WTC11 (cell line): ENCODE results near the gene SECISBP2L. TPM values are rescaled to one million over a fixed set of nuclear protein-coding genes. Genes with fewer than 3 reads are reported as not detected.

Experiments used
- ATAC-seq: fragments of 200-7000 bp; cut with Tn5 transposase; 2 replicates; pipeline ENCODE4 v1.10.0; 2021; ENCODE audit warnings: mild to moderate bottlenecking, moderate library complexity
- CTCF ChIA-PET: fragments of 300-600 bp; sonication (Branson Sonifier 250); formaldehyde crosslinking; loops from one replicate; lab custom pipeline; 2021; ENCODE audit warnings: antibody characterized with exemption; lab: Charles Lee
- POLR2A ChIA-PET: fragments of 350-600 bp; sonication (Branson Sonifier 250); formaldehyde crosslinking; loops from one replicate; lab custom pipeline; 2021; ENCODE audit warnings: antibody characterized with exemption; lab: Charles Lee
- DNase-seq: peaks from one replicate; pipeline ENCODE4 v3.0.0; 2021; ENCODE audit warnings: low spot score
- H3K27ac Mint-ChIP-seq: 2 replicates; pipeline ENCODE4 v1.8.0; 2021; ENCODE audit warnings: mixed read lengths
- H3K27me3 Mint-ChIP-seq: 2 replicates; pipeline ENCODE4 v1.8.0; 2021; ENCODE audit warnings: low read depth, mild to moderate bottlenecking, moderate library complexity, mixed read lengths
- H3K36me3 Mint-ChIP-seq: 2 replicates; pipeline ENCODE4 v1.8.0; 2021; ENCODE audit warnings: mixed read lengths
- H3K4me1 Mint-ChIP-seq: 2 replicates; pipeline ENCODE4 v1.8.0; 2022; ENCODE audit warnings: mixed read lengths
- H3K4me3 Mint-ChIP-seq: 2 replicates; pipeline ENCODE4 v1.8.0; 2021; ENCODE audit warnings: mild to moderate bottlenecking, moderate library complexity, mixed read lengths
- H3K9me3 Mint-ChIP-seq: 2 replicates; pipeline ENCODE4 v1.8.0; 2021; ENCODE audit warnings: mixed read lengths
- ATF2 ChIP-seq: sonication (generic); formaldehyde crosslinking; IDR thresholded peaks from 2 replicates; pipeline ENCODE4 v1.8.1; 2022; ENCODE audit warnings: low read depth, missing genetic modification reagents, borderline replicate concordance
- CBFB ChIP-seq: sonication (generic); formaldehyde crosslinking; IDR thresholded peaks from 2 replicates; pipeline ENCODE4 v1.8.1; 2022; ENCODE audit warnings: mild to moderate bottlenecking, low read depth, missing genetic modification reagents
- CREB1 ChIP-seq: sonication (generic); formaldehyde crosslinking; IDR thresholded peaks from 2 replicates; pipeline ENCODE4 v1.8.0; 2023; ENCODE audit warnings: mild to moderate bottlenecking, missing genetic modification reagents
- FOXJ3 ChIP-seq: sonication (generic); formaldehyde crosslinking; IDR thresholded peaks from 2 replicates; pipeline ENCODE4 v1.9.0; 2021; ENCODE audit warnings: missing genetic modification reagents, mild to moderate bottlenecking, borderline replicate concordance
- HMGXB4 ChIP-seq: sonication (generic); formaldehyde crosslinking; IDR thresholded peaks from 2 replicates; pipeline ENCODE4 v1.8.1; 2023; ENCODE audit warnings: mild to moderate bottlenecking, moderate library complexity, missing genetic modification reagents
- KAT7 ChIP-seq: sonication (generic); formaldehyde crosslinking; IDR thresholded peaks from 2 replicates; pipeline ENCODE4 v1.8.1; 2023; ENCODE audit warnings: missing genetic modification reagents, mild to moderate bottlenecking, borderline replicate concordance
- NR1H2 ChIP-seq: sonication (generic); formaldehyde crosslinking; IDR thresholded peaks from 2 replicates; pipeline ENCODE4 v1.9.0; 2021; ENCODE audit warnings: mild to moderate bottlenecking, moderate library complexity, missing genetic modification reagents
- NR2C2 ChIP-seq: sonication (generic); formaldehyde crosslinking; IDR thresholded peaks from 2 replicates; pipeline ENCODE4 v1.8.0; 2022; ENCODE audit warnings: mild to moderate bottlenecking, missing genetic modification reagents
- SMAD3 ChIP-seq: sonication (generic); formaldehyde crosslinking; IDR thresholded peaks from 2 replicates; pipeline ENCODE4 v1.8.0; 2022; ENCODE audit warnings: missing genetic modification reagents, mild to moderate bottlenecking, borderline replicate concordance
- SMAD4 ChIP-seq: sonication (generic); formaldehyde crosslinking; IDR thresholded peaks from 2 replicates; pipeline ENCODE4 v1.8.0; 2022; ENCODE audit warnings: mild to moderate bottlenecking, missing genetic modification reagents
- STAT6 ChIP-seq: sonication (generic); formaldehyde crosslinking; conservative IDR thresholded peaks from 2 replicates; pipeline ENCODE4 v1.8.1; 2023; ENCODE audit warnings: mild to moderate bottlenecking, low read depth, missing genetic modification reagents, moderate library complexity
- ZNF219 ChIP-seq: sonication (generic); formaldehyde crosslinking; IDR thresholded peaks from 2 replicates; pipeline ENCODE4 v1.8.0; 2023; ENCODE audit warnings: missing genetic modification reagents, mild to moderate bottlenecking, borderline replicate concordance
- ZNF396 ChIP-seq: fragments of 250-450 bp; sonication (Bioruptor Pico); IDR thresholded peaks from 2 replicates; pipeline ENCODE4 v1.8.0; 2021; ENCODE audit warnings: mild to moderate bottlenecking, moderate library complexity, borderline replicate concordance
- total RNA-seq: library from RNA; stranded (reverse); gene quantifications from 3 replicates; pipeline ENCODE4 v1.2.3, GENCODE V29; 2021
- TF ChIP-seq, protein P1 (sequence below): sonication (generic); formaldehyde crosslinking; IDR thresholded peaks from 2 replicates; pipeline ENCODE4 v1.8.1; 2022; ENCODE audit warnings: low read depth, mild to moderate bottlenecking, moderate library complexity, missing genetic modification reagents, borderline replicate concordance
- TF ChIP-seq, protein P2 (sequence below): fragments of 250-450 bp; sonication (Bioruptor Pico); IDR thresholded peaks from 2 replicates; pipeline ENCODE4 v2.1.2; 2022; ENCODE audit warnings: mild to moderate bottlenecking, moderate library complexity

Gene SECISBP2L
- total RNA-seq, 1 experiment from 2014 or later, result 30.4 TPM

GRCh38 chr15:49041426-49041825 lies 4.8 kb downstream of the SECISBP2L start:
- CTCF ChIA-PET, result no interaction called here
- Mint-ChIP-seq H3K4me1 (peaks cover 13% of the 10 kb centered on the region), H3K27me3 (no peaks in the 10 kb centered on the region), H3K9me3 (no peaks in the 10 kb centered on the region), H3K27ac (no peak overlapping the region), H3K36me3 (no peaks in the 10 kb centered on the region), H3K4me3 (no peak overlapping the region)
- DNase-seq (no peak), ATAC-seq (no peak)
- POLR2A ChIA-PET, result no interaction called here
- TF ChIP-seq NR2C2 (CRISPR knock-in tag) (no peak), CREB1 (CRISPR knock-in tag) (no peak), FOXJ3 (CRISPR knock-in tag) (no peak), KAT7 (no peak), ATF2 (CRISPR knock-in tag) (no peak)

- ChIA-PET POLR2A (interaction anchor here (0.7 kb wide), 1 partner anchor 289 kb away, joined by 7 read pairs; no protein-coding TSS in a partner anchor), CTCF (interaction anchor here (0.6 to 0.7 kb wide), 3 partner anchors 129 to 200 kb away, joined by 4 to 5 read pairs (median 4); no protein-coding TSS in a partner anchor)
- no peak overlapping the region for H3K4me3 Mint-ChIP-seq
Measured at GRCh38 chr15:49040151-49040550, 6.1 kb downstream of the SECISBP2L start.

More at GRCh38 chr15:49040151-49040550, 6.1 kb downstream of the SECISBP2L start:
- no peaks in the 10 kb centered on the region for H3K9me3 Mint-ChIP-seq
- no peak overlapping the region for H3K27ac Mint-ChIP-seq
- no peak for TF ChIP-seq HMGXB4 (CRISPR knock-in tag)
- TF ChIP-seq, protein P1, sequence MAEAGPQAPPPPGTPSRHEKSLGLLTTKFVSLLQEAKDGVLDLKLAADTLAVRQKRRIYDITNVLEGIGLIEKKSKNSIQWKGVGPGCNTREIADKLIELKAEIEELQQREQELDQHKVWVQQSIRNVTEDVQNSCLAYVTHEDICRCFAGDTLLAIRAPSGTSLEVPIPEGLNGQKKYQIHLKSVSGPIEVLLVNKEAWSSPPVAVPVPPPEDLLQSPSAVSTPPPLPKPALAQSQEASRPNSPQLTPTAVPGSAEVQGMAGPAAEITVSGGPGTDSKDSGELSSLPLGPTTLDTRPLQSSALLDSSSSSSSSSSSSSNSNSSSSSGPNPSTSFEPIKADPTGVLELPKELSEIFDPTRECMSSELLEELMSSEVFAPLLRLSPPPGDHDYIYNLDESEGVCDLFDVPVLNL, result no peak
- TF ChIP-seq NR1H2 (CRISPR knock-in tag), result no peak
- no peak for TF ChIP-seq STAT6 (CRISPR knock-in tag)
- no peak for TF ChIP-seq ZNF219 (CRISPR knock-in tag)
- no peak for TF ChIP-seq SMAD3 (CRISPR knock-in tag)
- no peak for TF ChIP-seq CBFB (CRISPR knock-in tag)
- TF ChIP-seq ZNF396 (CRISPR knock-in tag), result no peak
- TF ChIP-seq, protein P2, sequence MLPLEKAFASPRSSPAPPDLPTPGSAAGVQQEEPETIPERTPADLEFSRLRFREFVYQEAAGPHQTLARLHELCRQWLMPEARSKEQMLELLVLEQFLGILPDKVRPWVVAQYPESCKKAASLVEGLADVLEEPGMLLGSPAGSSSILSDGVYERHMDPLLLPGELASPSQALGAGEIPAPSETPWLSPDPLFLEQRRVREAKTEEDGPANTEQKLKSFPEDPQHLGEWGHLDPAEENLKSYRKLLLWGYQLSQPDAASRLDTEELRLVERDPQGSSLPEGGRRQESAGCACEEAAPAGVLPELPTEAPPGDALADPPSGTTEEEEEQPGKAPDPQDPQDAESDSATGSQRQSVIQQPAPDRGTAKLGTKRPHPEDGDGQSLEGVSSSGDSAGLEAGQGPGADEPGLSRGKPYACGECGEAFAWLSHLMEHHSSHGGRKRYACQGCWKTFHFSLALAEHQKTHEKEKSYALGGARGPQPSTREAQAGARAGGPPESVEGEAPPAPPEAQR (CRISPR knock-in tag), result no peak
- TF ChIP-seq SMAD4 (CRISPR knock-in tag), result no peak
- no peaks in the 10 kb centered on the region; the same call in 1 of the 2 replicates for H3K36me3 Mint-ChIP-seq
- no peak for DNase-seq
- peaks cover 13% of the 10 kb centered on the region for H3K4me1 Mint-ChIP-seq
- no peak for ATAC-seq
- H3K27me3 Mint-ChIP-seq, result no peaks in the 10 kb centered on the region
